IMR-90 (cell line): ENCODE data around the gene IP6K1. TPM values are rescaled to one million over a fixed set of nuclear protein-coding genes. Genes with fewer than 3 reads are reported as not detected.
A peak's percentile ranks its signal among the peaks of the same experiment; 100 is the strongest.
"Not testable (repeated sequence)": the region's sequence is repeated elsewhere in the genome, so short reads cannot be mapped to it uniquely, and the experiment has no call there.

Experiments used
- ATAC-seq: fragments of 200-7000 bp; cut with Tn5 transposase; 2 replicates; pipeline ENCODE4 v1.9.1; 2020; ENCODE audit warnings: low read depth, mild to moderate bottlenecking, moderate library complexity
- BruUV-seq: library from RNA; stranded (reverse); fragments of 400-500 nt; replicated peaks from 2 replicates; lab custom pipeline; 2021; lab: Mats Ljungman, UMichigan
- CTCF ChIA-PET: fragments of 300-600 bp; formaldehyde crosslinking; extraction: SDS; loops from one replicate; lab custom pipeline; 2021; ENCODE audit warnings: antibody characterized with exemption; lab: Yijun Ruan, JAX
- POLR2A ChIA-PET: fragments of 300-600 bp; sonication (Branson Sonifier 250); formaldehyde crosslinking; loops from one replicate; lab custom pipeline; 2022; ENCODE audit warnings: antibody characterized with exemption; ENCODE audit not compliant: unreplicated experiment; lab: Charles Lee
- DNase-seq: peaks from one replicate; pipeline ENCODE4 v3.0.0; 2013
- H2AFZ ChIP-seq: replicated peaks from 2 replicates; pipeline ENCODE3; 2013; ENCODE audit warnings: low read length, mild to moderate bottlenecking; ENCODE audit not compliant: poor library complexity
- H2AK5ac ChIP-seq: 2 replicates; pipeline ENCODE4 v1.6.1; 2013; ENCODE audit warnings: low read depth, low read length, inconsistent platforms
- H2AK9ac ChIP-seq: replicated peaks from 2 replicates; pipeline ENCODE3; 2013; ENCODE audit warnings: mild to moderate bottlenecking, low read depth, low read length, moderate library complexity; ENCODE audit not compliant: poor library complexity
- H2BK120ac ChIP-seq: 2 replicates; pipeline ENCODE4 v1.6.1; 2013; ENCODE audit warnings: low read depth, low read length, inconsistent platforms
- H2BK15ac ChIP-seq: 3 replicates; pipeline ENCODE4 v1.6.1; 2013; ENCODE audit warnings: low read depth, low read length, inconsistent platforms
- H2BK20ac ChIP-seq: 2 replicates; pipeline ENCODE4 v1.6.1; 2013; ENCODE audit warnings: low read depth, mild to moderate bottlenecking, inconsistent platforms, low read length, moderate library complexity
- H2BK5ac ChIP-seq: 2 replicates; pipeline ENCODE4 v1.6.1; 2013; ENCODE audit warnings: mild to moderate bottlenecking, low read depth, low read length, inconsistent platforms; ENCODE audit not compliant: poor library complexity, severe bottlenecking
- H3K14ac ChIP-seq: replicated peaks from 2 replicates; pipeline ENCODE4 v1.6.1; 2013; ENCODE audit warnings: low read depth, low read length, inconsistent platforms
- H3K18ac ChIP-seq: 2 replicates; pipeline ENCODE4 v1.6.1; 2013; ENCODE audit warnings: low read depth, low read length, control low read depth
- H3K23ac ChIP-seq: 2 replicates; pipeline ENCODE4 v1.6.1; 2013; ENCODE audit warnings: low read depth, low read length, inconsistent platforms
- H3K27ac ChIP-seq: 2 replicates; pipeline ENCODE4 v1.5.1; 2013; ENCODE audit warnings: mild to moderate bottlenecking, control low read depth, low read length; ENCODE audit not compliant: insufficient read depth
- H3K27me3 ChIP-seq: 2 replicates; pipeline ENCODE4 v1.6.1; 2013; ENCODE audit warnings: low read length; ENCODE audit not compliant: control insufficient read depth, insufficient read depth
- H3K36me3 ChIP-seq: 2 replicates; pipeline ENCODE4 v1.6.1; 2013; ENCODE audit warnings: low read length, mixed read lengths; ENCODE audit not compliant: control insufficient read depth, insufficient read depth
- H3K4ac ChIP-seq: 2 replicates; pipeline ENCODE4 v1.6.1; 2013; ENCODE audit warnings: low read depth, low read length, inconsistent platforms
- H3K4me1 ChIP-seq: 2 replicates; pipeline ENCODE4 v1.6.1; 2013; ENCODE audit warnings: low read length, mixed read lengths; ENCODE audit not compliant: control insufficient read depth, insufficient read depth
- H3K4me2 ChIP-seq: 2 replicates; pipeline ENCODE4 v1.6.1; 2013; ENCODE audit warnings: low read depth, mild to moderate bottlenecking, control low read depth, low read length, moderate library complexity
- H3K4me3 ChIP-seq: 2 replicates; pipeline ENCODE4 v1.5.1; 2013; ENCODE audit warnings: low read depth, mild to moderate bottlenecking, control low read depth, low read length, moderate library complexity; ENCODE audit not compliant: insufficient read depth
- H3K56ac ChIP-seq: 2 replicates; pipeline ENCODE4 v1.6.1; 2013; ENCODE audit warnings: low read length, inconsistent platforms; ENCODE audit not compliant: insufficient read depth; ENCODE audit errors: extremely low read depth
- H3K79me1 ChIP-seq, 2 experiments: 2 replicates each; pipeline ENCODE4 v1.6.1; 2013; ENCODE audit warnings: low read length in 2 of 2, inconsistent platforms in 1 of 2, low read depth in 1 of 2
- H3K9ac ChIP-seq: 2 replicates; pipeline ENCODE4 v1.6.1; 2013; ENCODE audit warnings: low read depth, low read length, control low read depth
- H3K9me1 ChIP-seq: 2 replicates; pipeline ENCODE4 v1.6.1; 2013; ENCODE audit warnings: low read length, inconsistent platforms; ENCODE audit not compliant: insufficient read depth
- H3K9me3 ChIP-seq: 2 replicates; pipeline ENCODE4 v1.6.1; 2013; ENCODE audit warnings: low read length; ENCODE audit not compliant: control insufficient read depth, insufficient read depth
- H4K20me1 ChIP-seq: 2 replicates; pipeline ENCODE4 v1.6.1; 2013; ENCODE audit warnings: low read length, inconsistent platforms; ENCODE audit not compliant: insufficient read depth
- H4K5ac ChIP-seq: 2 replicates; pipeline ENCODE4 v1.6.1; 2013; ENCODE audit warnings: mild to moderate bottlenecking, low read depth, low read length, control low read depth
- H4K8ac ChIP-seq, 2 experiments: 2 replicates each; pipeline ENCODE4 v1.6.1; 2013; ENCODE audit warnings: low read depth in 2 of 2, low read length in 2 of 2, control low read depth in 1 of 2, inconsistent platforms in 1 of 2
- H4K91ac ChIP-seq: 2 replicates; pipeline ENCODE4 v1.6.1; 2013; ENCODE audit warnings: low read depth, low read length, inconsistent platforms; ENCODE audit not compliant: insufficient read depth
- BHLHE40 ChIP-seq: fragments of 150-350 bp; IDR thresholded peaks from 2 replicates; pipeline ENCODE4 v1.6.1; 2016; ENCODE audit warnings: mild to moderate bottlenecking, low read depth, low read length
- CHD1 ChIP-seq: IDR thresholded peaks from 2 replicates; pipeline ENCODE4 v1.6.1; 2012; ENCODE audit warnings: low read depth, low read length, improper control_type of control experiment
- FOS ChIP-seq: fragments of 150-350 bp; IDR thresholded peaks from 2 replicates; pipeline ENCODE4 v1.6.1; 2016; ENCODE audit warnings: low read depth, low read length
- MAFK ChIP-seq: IDR thresholded peaks from 2 replicates; pipeline ENCODE4 v1.6.1; 2012; ENCODE audit warnings: low read depth, low read length, improper control_type of control experiment
- MAZ ChIP-seq: IDR thresholded peaks from 2 replicates; pipeline ENCODE4 v1.6.1; 2012; ENCODE audit warnings: low read depth, mild to moderate bottlenecking, low read length, improper control_type of control experiment, moderate library complexity, borderline replicate concordance
- POLR2A ChIP-seq: IDR thresholded peaks from 2 replicates; pipeline ENCODE4 v1.6.1; 2012; ENCODE audit warnings: mild to moderate bottlenecking, low read depth, low read length
- SMC3 ChIP-seq: fragments of 150-350 bp; IDR thresholded peaks from 2 replicates; pipeline ENCODE4 v1.6.1; 2016; ENCODE audit warnings: low read depth, mild to moderate bottlenecking, antibody characterized with exemption, low read length, moderate library complexity
- WGBS, 2 experiments: methylation state at CpG; one replicate each; pipeline versions ENCODE4 v1.1.5 to v1.1.7; 2013; ENCODE audit warnings: missing lambda C conversion rate in 2 of 2; ENCODE audit not compliant: insufficient read length in 1 of 2; ENCODE audit errors: extremely low coverage in 2 of 2; 5-methylcytosine and 5-hydroxymethylcytosine counted together
- dilution Hi-C: fragments of 300-500 bp; cut with HindIII; formaldehyde crosslinking; loops from one replicate; pipeline ENCODE4 v1.14.3; 2018; ENCODE audit warnings: low sequenced_read_pairs; ENCODE audit not compliant: unreplicated experiment
- in situ Hi-C: fragments of 300-500 bp; cut with MboI; formaldehyde crosslinking; loops from 3 replicates; pipeline ENCODE4 v1.14.3; 2019; ENCODE audit warnings: low sequenced_read_pairs, inconsistent platforms, mixed read lengths
- intact Hi-C: fragments of 100-400 bp; cut with micrococcal nuclease; formaldehyde crosslinking; loops from 2 replicates; pipeline ENCODE4 v1.10.0; 2022
- polyA plus RNA-seq, 3 experiments: library from polyadenylated mRNA; depleted of rRNA; stranded (reverse); fragments of >200 nt; gene quantifications; 2 replicates each; pipeline ENCODE4 v1.2.3, GENCODE V29; 2012; ENCODE audit warnings: low replicate concordance in 1 of 3
- total RNA-seq: library from RNA; depleted of rRNA; stranded (reverse); fragments of >200 nt; gene quantifications from 2 replicates; pipeline ENCODE4 v1.2.3, GENCODE V29; 2012
- TF ChIP-seq, protein P1 (sequence below): fragments of 150-350 bp; IDR thresholded peaks from 2 replicates; pipeline ENCODE4 v1.6.1; 2016; ENCODE audit warnings: low read depth, mild to moderate bottlenecking, low read length, moderate library complexity, borderline replicate concordance

The IP6K1 gene
- total and polyA plus RNA-seq, 2 of the 4 experiments (the other 2 are of a cell fraction), result 28.3 to 28.7 TPM

DNA sequence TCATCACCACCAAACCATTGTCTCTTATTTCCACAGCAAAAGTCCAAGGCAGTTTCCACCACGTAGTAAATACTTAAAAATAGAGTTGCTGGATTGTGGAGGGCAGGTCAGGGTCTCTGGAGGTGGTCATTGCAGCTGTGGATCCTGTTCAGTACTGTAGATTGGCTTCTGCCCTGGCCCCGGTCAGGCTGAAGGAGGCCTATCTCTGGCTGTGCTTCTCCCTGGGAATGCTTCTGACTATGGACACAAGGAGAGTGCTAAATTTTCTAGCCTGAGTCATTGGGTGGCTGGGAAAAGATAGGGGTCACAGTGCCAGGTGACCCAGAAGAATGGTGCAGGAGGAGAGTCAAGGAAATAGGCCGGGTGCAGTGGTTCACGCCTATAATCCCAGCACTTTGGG lies 36.3 kb downstream of the IP6K1 start:
- peak; percentile 40; the same call in 1 of the 2 replicates for ATAC-seq
- DNase-seq, result peak; percentile 18
- ChIA-PET POLR2A (no interaction called here), CTCF (no interaction called here)
- no peak overlapping the region for H2BK15ac ChIP-seq
- WGBS, 2 experiments, result no CpG with 5 or more reads among the region's 4 CpGs
- H3K14ac ChIP-seq, result no peak overlapping the region
- no peak overlapping the region for H4K8ac ChIP-seq
- no peak overlapping the region for H2BK120ac ChIP-seq
- no TSS peak for BruUV-seq
- no peak overlapping the region for H3K56ac ChIP-seq
- peaks cover 33 to 77% of the 10 kb centered on the region in 2 experiments for H3K79me1 ChIP-seq
- no peak overlapping the region for H2AK5ac ChIP-seq
- in situ Hi-C loops, result no loop called here
- peaks cover 10% of the 10 kb centered on the region; the same call in 1 of the 2 replicates for H3K36me3 ChIP-seq
- H3K4me2 ChIP-seq, result no peak overlapping the region
- H3K27me3 ChIP-seq, result no peaks in the 10 kb centered on the region
- H3K18ac ChIP-seq, result no peak overlapping the region
- no peak overlapping the region for H2AK9ac ChIP-seq
- dilution Hi-C loops, result no loop called here
- no peak overlapping the region for H3K4ac ChIP-seq
- no peaks in the 10 kb centered on the region for H3K9me3 ChIP-seq
- H4K20me1 ChIP-seq, result peaks cover 46% of the 10 kb centered on the region
- H2BK20ac ChIP-seq, result no peak overlapping the region
- TF ChIP-seq, protein P1, sequence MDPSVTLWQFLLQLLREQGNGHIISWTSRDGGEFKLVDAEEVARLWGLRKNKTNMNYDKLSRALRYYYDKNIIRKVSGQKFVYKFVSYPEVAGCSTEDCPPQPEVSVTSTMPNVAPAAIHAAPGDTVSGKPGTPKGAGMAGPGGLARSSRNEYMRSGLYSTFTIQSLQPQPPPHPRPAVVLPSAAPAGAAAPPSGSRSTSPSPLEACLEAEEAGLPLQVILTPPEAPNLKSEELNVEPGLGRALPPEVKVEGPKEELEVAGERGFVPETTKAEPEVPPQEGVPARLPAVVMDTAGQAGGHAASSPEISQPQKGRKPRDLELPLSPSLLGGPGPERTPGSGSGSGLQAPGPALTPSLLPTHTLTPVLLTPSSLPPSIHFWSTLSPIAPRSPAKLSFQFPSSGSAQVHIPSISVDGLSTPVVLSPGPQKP, result no peak
- no peak for TF ChIP-seq FOS
- TF ChIP-seq SMC3, result no peak
- no peak for TF ChIP-seq POLR2A
- TF ChIP-seq MAZ, result no peak
- no peak for TF ChIP-seq MAFK
- no peak for TF ChIP-seq CHD1
- TF ChIP-seq BHLHE40, result no peak
- H3K9ac ChIP-seq, result no peak overlapping the region
- H3K27ac ChIP-seq, result no peak overlapping the region
- H2BK5ac ChIP-seq, result peak overlapping the region; percentile 3
- H3K4me3 ChIP-seq, result no peak overlapping the region
- intact Hi-C loops, result no loop called here
- H3K23ac ChIP-seq, result no peak overlapping the region
- H4K5ac ChIP-seq, result no peak overlapping the region
- H2AFZ ChIP-seq, result no peak overlapping the region
- no peak overlapping the region for H4K91ac ChIP-seq
- peaks cover 7% of the 10 kb centered on the region; the same call in 1 of the 2 replicates for H3K4me1 ChIP-seq
- H3K9me1 ChIP-seq, result peaks cover 14% of the 10 kb centered on the region

DNA sequence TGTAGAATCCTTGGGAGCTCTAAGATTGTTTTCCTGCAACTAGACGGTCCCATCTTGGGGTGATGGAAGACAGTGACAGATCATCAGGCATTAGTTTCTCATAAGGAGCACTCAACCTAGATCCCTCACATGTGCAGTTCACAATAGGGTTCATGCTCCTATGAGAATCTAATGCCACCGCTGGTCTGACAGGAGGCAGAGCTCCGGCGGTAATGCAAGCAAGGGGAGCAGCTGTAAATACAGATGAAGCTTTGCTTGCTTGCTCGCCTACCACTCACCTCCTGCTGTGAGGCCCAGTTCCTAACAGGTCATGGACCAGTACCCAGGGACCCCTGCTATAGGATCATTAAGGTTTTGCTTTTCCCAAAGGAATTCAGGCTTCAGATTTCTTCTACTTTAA lies 37.5 kb downstream of the IP6K1 start:
- H3K9me3 ChIP-seq, H3K23ac ChIP-seq, CTCF ChIA-PET, H3K4me2 ChIP-seq, H2BK120ac ChIP-seq, H3K36me3 ChIP-seq, H4K5ac ChIP-seq, H4K91ac ChIP-seq, H2BK20ac ChIP-seq, H3K9ac ChIP-seq, H2BK5ac ChIP-seq, H3K14ac ChIP-seq, H3K27ac ChIP-seq, H4K8ac ChIP-seq, DNase-seq, H3K56ac ChIP-seq, H3K4ac ChIP-seq, H2AFZ ChIP-seq, dilution Hi-C loops, POLR2A ChIA-PET, H2AK9ac ChIP-seq, H3K4me1 ChIP-seq, BruUV-seq, H2AK5ac ChIP-seq, H3K27me3 ChIP-seq, in situ Hi-C loops, intact Hi-C loops, H3K18ac ChIP-seq, H2BK15ac ChIP-seq, ATAC-seq, H3K4me3 ChIP-seq: not testable (repeated sequence)
- peaks cover 35% of the 10 kb centered on the region for H4K20me1 ChIP-seq
- peaks cover 10% of the 10 kb centered on the region for H3K9me1 ChIP-seq
- WGBS, 2 experiments, result no CpG with 5 or more reads among the region's 5 CpGs
- peaks cover 25 to 69% of the 10 kb centered on the region in 2 experiments for H3K79me1 ChIP-seq
